ENCODE data around the gene SMIM3. TPM values are rescaled to one million over a fixed set of nuclear protein-coding genes. Genes with fewer than 3 reads are reported as not detected.

SMIM3 gene, protein sequence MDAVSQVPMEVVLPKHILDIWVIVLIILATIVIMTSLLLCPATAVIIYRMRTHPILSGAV
- total RNA-seq, result 100 to 1,000 TPM; 143 to 221 (median 188) TPM

DNA sequence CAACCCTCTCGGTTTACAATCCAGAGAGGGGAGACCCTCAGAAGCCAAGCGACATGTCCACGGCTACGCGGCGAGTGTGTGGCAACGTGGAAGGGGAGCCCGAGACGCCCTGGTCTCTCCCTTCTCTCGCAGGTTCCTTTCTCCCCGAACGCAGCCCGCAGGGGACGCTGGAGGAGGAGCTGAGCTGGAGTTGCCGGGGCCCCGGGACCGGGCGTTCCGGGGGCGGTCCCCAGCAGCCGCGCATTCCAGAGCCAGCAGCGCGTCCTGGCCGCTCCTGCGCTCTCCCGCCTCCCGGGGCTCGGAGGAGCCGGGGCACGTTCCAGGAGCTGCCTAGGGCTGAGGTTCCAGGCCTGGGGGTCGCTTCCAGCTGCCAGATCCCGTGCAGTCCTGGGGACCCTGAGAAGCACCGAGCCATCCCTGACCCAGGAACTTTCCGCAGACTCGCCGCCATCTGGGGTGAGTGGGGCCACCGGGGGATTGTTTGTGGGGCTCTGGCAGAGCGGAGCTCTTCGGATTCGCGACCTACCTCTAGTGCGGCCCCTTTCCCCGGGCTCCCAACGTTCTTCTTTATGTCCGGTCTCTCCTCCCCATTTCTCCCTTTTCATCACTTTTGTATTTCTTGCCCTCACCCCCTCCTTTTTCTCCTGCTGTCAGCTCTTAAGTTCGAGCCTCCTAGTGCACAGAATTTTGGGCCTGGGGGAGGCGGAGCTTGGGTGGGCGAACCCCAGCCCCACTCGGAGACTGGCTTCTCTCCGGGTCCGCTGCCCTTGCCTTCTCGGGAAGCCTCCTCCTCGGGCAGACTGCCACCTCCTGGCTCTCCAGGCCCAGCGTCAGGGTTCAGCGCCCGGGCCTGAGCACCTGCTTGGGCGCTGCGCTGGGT, at the start of gene SMIM3:
Gene SMIM3 (plus strand): TSS at position 241 of the 880 bp plus-strand sequence. CDS start 16,684 bp downstream, outside the sequence.
- TF ChIP-seq, protein P1, sequence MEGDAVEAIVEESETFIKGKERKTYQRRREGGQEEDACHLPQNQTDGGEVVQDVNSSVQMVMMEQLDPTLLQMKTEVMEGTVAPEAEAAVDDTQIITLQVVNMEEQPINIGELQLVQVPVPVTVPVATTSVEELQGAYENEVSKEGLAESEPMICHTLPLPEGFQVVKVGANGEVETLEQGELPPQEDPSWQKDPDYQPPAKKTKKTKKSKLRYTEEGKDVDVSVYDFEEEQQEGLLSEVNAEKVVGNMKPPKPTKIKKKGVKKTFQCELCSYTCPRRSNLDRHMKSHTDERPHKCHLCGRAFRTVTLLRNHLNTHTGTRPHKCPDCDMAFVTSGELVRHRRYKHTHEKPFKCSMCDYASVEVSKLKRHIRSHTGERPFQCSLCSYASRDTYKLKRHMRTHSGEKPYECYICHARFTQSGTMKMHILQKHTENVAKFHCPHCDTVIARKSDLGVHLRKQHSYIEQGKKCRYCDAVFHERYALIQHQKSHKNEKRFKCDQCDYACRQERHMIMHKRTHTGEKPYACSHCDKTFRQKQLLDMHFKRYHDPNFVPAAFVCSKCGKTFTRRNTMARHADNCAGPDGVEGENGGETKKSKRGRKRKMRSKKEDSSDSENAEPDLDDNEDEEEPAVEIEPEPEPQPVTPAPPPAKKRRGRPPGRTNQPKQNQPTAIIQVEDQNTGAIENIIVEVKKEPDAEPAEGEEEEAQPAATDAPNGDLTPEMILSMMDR (IDR thresholded peaks at IDR 0.05; ENCODE audit: low read depth), result no peak

DNA sequence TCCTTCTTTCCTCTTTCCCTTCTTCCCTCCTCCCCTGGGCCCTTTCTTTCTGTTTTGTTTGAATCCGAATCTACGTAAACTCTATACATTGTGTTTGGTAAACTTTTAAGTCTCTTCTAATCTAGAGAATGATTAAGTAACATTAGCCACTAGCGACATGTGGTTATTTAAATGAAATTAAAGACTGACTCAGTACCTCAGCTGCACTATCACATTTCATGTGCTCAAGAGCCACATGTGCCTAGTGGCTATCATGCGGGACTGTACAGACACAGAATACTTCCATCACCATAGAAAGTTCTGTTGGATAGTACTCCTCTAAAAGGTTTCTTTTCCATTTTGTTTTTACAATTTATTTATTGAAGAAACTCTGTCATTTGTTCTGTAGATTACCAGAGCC, 48.7 kb upstream of the SMIM3 start:
- TF ChIP-seq, protein P1 (IDR thresholded peaks at IDR 0.05; ENCODE audit: low read depth), result no peak

DNA sequence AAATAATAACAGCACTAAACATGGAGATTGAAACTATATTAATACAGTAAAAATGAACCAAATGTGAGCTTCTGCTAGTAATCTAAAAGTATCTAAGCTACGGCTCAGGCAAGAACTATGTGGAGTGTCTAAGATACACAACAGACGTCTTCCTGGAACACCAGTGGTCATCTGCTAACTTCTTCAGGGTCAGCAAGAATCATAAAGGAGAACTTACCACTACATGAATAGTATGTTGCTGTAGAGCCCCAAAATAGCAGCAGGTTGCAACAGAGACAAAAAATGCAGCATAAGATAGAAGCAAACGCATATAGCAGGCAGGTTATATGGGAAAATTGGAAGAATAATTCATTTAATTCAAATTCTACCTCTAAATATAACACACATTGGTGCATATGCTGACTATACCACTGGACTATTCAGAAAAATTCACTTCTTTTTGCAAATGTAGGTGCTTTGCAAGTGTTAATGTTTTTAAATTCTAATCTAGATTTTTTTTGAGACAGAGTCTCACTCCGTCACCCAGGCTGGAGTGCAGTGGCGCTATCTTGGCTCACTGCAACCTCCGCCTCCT, 46.8 kb upstream of the SMIM3 start:
- TF ChIP-seq, protein P1 (IDR thresholded peaks at IDR 0.05; ENCODE audit: low read depth), result no peak

DNA sequence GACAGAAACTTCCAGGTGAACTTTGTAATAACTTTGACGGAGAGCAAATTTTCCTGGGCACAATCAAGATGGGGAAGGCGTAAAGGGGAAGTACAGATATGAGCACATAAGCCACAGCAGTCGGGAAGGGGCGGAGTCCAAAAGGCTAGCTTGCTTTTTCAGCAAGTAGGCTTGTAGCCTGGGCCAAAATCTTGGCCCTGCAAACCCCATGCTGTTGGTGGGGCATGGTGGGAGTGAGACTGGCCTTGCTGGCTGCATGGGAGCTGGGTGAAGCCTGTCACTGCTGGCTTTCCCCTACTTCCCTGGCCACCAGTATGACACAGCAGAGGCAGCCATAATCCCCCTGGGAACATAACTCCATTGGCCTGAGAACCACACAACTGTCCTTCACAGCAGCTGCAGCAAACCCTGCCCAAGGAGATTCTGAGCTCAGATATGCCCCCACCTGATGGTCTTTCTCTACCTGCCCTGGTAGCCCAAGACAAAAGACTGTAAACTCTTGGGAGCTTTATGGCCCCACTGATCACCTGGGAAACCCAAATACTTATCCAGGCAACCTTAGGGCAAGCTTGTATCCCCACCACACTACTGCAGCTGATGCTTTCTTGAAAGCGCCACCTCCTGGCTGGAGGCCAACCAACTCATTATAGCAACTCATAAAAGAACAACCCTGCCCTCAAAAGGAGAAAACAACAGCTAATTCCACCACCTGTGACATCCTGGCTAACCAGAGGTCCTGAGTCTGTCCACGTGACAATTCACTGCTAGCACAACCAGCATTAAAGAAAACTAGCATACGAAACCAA, 43.8 kb upstream of the SMIM3 start:
- TF ChIP-seq, protein P1 (IDR thresholded peaks at IDR 0.05; ENCODE audit: low read depth), result no peak

DNA sequence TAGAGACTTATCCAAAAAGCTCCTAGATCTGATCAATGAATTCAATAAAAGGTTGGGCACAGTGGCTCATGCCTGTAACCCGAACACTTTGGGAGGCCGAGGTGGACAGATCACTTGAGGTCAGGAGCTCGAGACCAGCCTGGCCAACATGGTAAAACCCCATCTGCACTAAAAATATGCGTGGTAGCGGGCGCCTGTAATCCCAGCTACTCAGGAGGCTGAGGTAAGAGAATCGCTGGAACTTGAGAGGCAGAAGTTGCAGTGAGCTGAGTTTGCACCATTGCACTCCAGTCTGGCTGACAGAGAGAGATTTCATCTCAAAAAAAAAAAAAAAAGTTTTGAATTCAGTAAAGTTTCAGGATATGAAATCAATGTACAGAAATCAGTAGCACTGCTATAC, 39.7 kb upstream of the SMIM3 start:
- TF ChIP-seq, protein P1 (IDR thresholded peaks at IDR 0.05; ENCODE audit: low read depth), result no peak

DNA sequence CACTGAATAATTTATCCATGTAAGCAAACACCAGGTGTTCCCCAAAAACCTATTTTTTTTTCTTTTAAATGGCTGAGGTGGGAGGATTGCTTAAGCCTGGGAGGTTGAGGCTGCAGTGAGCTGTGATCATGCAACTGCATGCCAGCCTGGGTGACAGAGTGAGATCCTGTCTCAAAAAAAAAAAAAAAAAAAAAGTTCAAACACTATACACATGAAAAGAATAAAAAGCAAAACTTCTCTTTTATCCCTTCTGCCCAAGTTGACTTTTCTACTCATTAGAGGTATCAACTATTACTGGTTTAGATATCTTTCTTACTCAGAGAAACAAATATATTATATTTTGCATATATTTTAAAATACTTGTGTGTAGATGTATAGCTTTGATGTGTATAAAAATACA, 37.6 kb upstream of the SMIM3 start:
- TF ChIP-seq, protein P1 (IDR thresholded peaks at IDR 0.05; ENCODE audit: low read depth), result no peak

Data from subcutaneous adipose tissue (tissue), 4 donors.